Panc1 (cell line): Measurements from ENCODE around the gene PHEX.

ENCODE experiments used
- POLR2AphosphoS5 ChIP-seq: IDR thresholded peaks from 2 replicates; pipeline ENCODE4 v1.6.1; 2012; ENCODE audit warnings: mild to moderate bottlenecking, low read depth, low read length, moderate library complexity
- TCF7L2 ChIP-seq: IDR thresholded peaks from 2 replicates; pipeline ENCODE4 v1.6.1; 2011; ENCODE audit warnings: mild to moderate bottlenecking, low read depth, low read length, inconsistent platforms
- TF ChIP-seq, protein P1 (sequence below): fragments of 450-650 bp; IDR thresholded peaks from 2 replicates; pipeline ENCODE4 v1.5.1; 2017; ENCODE audit warnings: mild to moderate bottlenecking

DNA sequence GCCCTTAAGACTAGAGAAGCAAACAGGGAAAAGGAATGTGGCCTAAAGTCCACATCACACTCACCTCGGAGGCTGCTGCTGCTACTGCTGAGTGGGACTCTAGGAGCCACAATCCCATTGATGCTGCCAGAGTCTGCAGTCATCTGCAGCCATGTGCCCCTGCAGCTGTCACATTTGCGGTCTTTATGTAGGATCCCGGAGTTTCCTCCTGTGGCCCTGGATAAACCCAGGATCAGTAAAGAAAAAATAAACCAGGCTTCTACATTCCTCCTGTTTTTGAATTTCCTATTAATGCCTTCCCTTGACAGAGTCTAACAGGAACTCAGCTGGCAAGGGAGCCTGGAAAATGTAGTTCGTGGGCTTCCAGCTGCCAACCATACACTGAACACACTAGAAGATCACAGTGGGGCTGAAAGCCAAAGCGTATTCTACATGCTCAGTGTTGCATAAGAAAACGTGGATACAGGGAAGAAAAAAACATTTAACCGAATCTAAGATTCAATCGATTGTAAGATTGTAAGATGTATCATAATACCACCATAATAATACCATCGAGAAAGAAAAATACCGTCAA, 10.3 kb upstream of the PHEX start:
- TF ChIP-seq, protein P1, sequence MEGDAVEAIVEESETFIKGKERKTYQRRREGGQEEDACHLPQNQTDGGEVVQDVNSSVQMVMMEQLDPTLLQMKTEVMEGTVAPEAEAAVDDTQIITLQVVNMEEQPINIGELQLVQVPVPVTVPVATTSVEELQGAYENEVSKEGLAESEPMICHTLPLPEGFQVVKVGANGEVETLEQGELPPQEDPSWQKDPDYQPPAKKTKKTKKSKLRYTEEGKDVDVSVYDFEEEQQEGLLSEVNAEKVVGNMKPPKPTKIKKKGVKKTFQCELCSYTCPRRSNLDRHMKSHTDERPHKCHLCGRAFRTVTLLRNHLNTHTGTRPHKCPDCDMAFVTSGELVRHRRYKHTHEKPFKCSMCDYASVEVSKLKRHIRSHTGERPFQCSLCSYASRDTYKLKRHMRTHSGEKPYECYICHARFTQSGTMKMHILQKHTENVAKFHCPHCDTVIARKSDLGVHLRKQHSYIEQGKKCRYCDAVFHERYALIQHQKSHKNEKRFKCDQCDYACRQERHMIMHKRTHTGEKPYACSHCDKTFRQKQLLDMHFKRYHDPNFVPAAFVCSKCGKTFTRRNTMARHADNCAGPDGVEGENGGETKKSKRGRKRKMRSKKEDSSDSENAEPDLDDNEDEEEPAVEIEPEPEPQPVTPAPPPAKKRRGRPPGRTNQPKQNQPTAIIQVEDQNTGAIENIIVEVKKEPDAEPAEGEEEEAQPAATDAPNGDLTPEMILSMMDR: no peak
- TF ChIP-seq TCF7L2 (no peak), POLR2AphosphoS5 (no peak)
